ENCODE measurements around the gene SYT17.

GRCh38 chr16:19291475-19291874, 123.4 kb downstream of the SYT17 start:
- no peak for TF ChIP-seq CTCF (IDR thresholded peaks at IDR 0.05)
- TF ChIP-seq POLR2A (IDR thresholded peaks at IDR 0.05) = no peak

Measured in vagina (tissue), 2 donors.